ENCODE data around the gene ASPG. TPM values are rescaled to one million over a fixed set of nuclear protein-coding genes. Genes with fewer than 3 reads are reported as not detected.

Gene ASPG
- total RNA-seq, 4 donors from 2014 or later = 12.2 to 78.2 (median 40.8) TPM

DNA sequence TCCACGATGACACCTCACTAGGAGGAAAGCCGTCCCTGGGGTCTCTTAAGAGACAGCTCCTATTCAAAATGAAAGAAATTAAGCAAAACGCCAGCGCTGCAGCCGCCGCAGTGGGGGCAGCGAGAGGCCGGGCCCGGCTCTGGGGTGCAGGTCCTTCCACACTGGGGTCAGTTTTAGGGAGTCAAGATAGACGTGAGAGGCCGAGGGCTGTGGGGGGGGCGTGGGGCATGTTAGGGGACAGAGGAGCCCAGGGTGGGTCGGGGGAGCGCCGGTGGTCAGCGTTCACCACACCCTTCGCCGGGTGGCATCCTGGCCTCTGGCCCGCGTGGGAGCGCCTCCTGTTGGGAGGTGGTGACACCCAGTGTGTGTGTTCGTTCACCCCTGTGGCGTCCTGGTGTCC lies 78.5 kb downstream of the ASPG start:
- H3K4me3 ChIP-seq = no peak overlapping the region
- H3K36me3 ChIP-seq = no peaks in the 10 kb centered on the region
- no peaks in the 10 kb centered on the region for H3K4me1 ChIP-seq
- no peaks in the 10 kb centered on the region for H3K9me3 ChIP-seq
- intact Hi-C loops (cut with DNase I) = no loop called here
- 60 to 75% methylated on average over 1 to 7 of the region's 23 CpGs for WGBS, 2 donors
- TF ChIP-seq, protein P1, sequence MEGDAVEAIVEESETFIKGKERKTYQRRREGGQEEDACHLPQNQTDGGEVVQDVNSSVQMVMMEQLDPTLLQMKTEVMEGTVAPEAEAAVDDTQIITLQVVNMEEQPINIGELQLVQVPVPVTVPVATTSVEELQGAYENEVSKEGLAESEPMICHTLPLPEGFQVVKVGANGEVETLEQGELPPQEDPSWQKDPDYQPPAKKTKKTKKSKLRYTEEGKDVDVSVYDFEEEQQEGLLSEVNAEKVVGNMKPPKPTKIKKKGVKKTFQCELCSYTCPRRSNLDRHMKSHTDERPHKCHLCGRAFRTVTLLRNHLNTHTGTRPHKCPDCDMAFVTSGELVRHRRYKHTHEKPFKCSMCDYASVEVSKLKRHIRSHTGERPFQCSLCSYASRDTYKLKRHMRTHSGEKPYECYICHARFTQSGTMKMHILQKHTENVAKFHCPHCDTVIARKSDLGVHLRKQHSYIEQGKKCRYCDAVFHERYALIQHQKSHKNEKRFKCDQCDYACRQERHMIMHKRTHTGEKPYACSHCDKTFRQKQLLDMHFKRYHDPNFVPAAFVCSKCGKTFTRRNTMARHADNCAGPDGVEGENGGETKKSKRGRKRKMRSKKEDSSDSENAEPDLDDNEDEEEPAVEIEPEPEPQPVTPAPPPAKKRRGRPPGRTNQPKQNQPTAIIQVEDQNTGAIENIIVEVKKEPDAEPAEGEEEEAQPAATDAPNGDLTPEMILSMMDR (IDR thresholded peaks at IDR 0.05) = no peak
- TF ChIP-seq POLR2A (IDR thresholded peaks at IDR 0.05) = no peak
- H3K27me3 ChIP-seq = peaks cover 0 to 4% (median 0%) of the 10 kb centered on the region in 4 donors
- H3K27ac ChIP-seq = no peak overlapping the region
- no peak for DNase-seq

DNA sequence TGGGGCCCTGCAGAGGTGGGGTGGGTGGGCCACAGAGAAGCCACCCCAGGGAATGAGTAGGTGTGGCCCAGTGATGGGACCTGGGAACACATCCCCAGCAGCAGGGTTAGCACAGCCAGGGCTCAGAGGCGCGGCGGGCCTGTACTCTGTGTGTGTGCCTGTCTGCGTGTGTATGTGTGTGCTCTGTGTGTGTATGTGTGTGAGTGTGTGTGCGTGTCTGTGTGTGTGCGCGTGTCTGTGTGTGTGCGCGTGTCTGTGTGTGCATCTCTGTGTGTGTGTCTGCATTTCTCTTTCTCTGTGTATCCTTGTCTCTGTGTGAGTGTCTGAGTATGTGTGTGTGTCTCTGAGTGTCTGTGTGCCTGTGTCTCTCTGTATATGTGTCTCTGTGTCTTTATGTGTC lies 79.0 kb downstream of the ASPG start:
- DNase-seq = no peak
- 73 to 80% methylated on average over 6 to 8 of the region's 9 CpGs for WGBS, 2 donors
- intact Hi-C loops (cut with DNase I) = no loop called here

More for the DNA sequence above, 79.0 kb downstream of the ASPG start:
- H3K9me3 ChIP-seq = no peaks in the 10 kb centered on the region
- no peaks in the 10 kb centered on the region for H3K36me3 ChIP-seq
- no peak overlapping the region for H3K4me3 ChIP-seq
- H3K4me1 ChIP-seq = no peaks in the 10 kb centered on the region
- TF ChIP-seq, protein P1 (IDR thresholded peaks at IDR 0.05) = no peak
- TF ChIP-seq POLR2A (IDR thresholded peaks at IDR 0.05) = no peak
- H3K27ac ChIP-seq = no peak overlapping the region
- H3K27me3 ChIP-seq = peaks cover 0 to 4% (median 0%) of the 10 kb centered on the region in 4 donors

Small RNAs within 50 kb of the gene (small RNA-seq; reads per million reads assigned to genes)
- gene MIR203A = 2,401 to 6,700 (median 4,692) reads per million in 4 donors

Other genes with a start within 250 kb of the ASPG start
- gene PPP1R13B, start 238.1 kb upstream of the ASPG start, total RNA-seq = 10 to 100 TPM; 12.7 to 25.0 (median 20.6) TPM
- gene TDRD9, start 157.2 kb upstream of the ASPG start, total RNA-seq = 1 to 10 TPM in 1 of 4 donors, under 1 TPM in 3; 0.09 to 6.0 (median 0.74) TPM
- not detected for gene RD3L, start 143.2 kb upstream of the ASPG start, total RNA-seq
- gene KIF26A, start 52.9 kb downstream of the ASPG start, total RNA-seq = 1 to 10 TPM in 2 of 4 donors, under 1 TPM in 2; 0.80 to 2.7 (median 0.96) TPM

All from esophagus squamous epithelium (tissue), 5 donors.